Suppressor macrophage (primary cell): ENCODE results near the gene HMG20A.

Experiments used
- DNase-seq, 4 experiments: peaks; one replicate each; pipeline ENCODE4 v3.0.0-alpha.2; 2020 to 2022

The HMG20A gene

GRCh38 chr15:77525400-77525811, 104.7 kb downstream of the HMG20A start:
- DNase-seq = no peak

- DNase-seq = no peak
Measured at GRCh38 chr15:77525907-77526594, 105.4 kb downstream of the HMG20A start.

GRCh38 chr15:77526595-77527163, 106.0 kb downstream of the HMG20A start:
- no peak for DNase-seq

GRCh38 chr15:77527164-77527778, 106.6 kb downstream of the HMG20A start:
- DNase-seq = no peak

- no peak for DNase-seq
Measured at GRCh38 chr15:77527831-77528231, 107.1 kb downstream of the HMG20A start.

GRCh38 chr15:77528290-77528967, 107.7 kb downstream of the HMG20A start:
- DNase-seq = no peak

GRCh38 chr15:77528968-77529319, 108.3 kb downstream of the HMG20A start:
- no peak for DNase-seq

GRCh38 chr15:77529394-77530159, 108.9 kb downstream of the HMG20A start:
- no peak for DNase-seq

- no peak for DNase-seq
Measured at GRCh38 chr15:77530576-77530975, 109.9 kb downstream of the HMG20A start.

- no peak for DNase-seq
Measured at GRCh38 chr15:77531191-77532000, 110.7 kb downstream of the HMG20A start.

GRCh38 chr15:77532067-77532710, 111.5 kb downstream of the HMG20A start:
- DNase-seq = no peak

GRCh38 chr15:77532846-77533245, 112.2 kb downstream of the HMG20A start:
- DNase-seq = no peak

- no peak for DNase-seq
Measured at GRCh38 chr15:77533578-77534430, 113.1 kb downstream of the HMG20A start.
